Natural killer cell (primary cell): Measurements from ENCODE around the gene MCOLN2. TPM values are rescaled to one million over a fixed set of nuclear protein-coding genes. Genes with fewer than 3 reads are reported as not detected.
"Not testable (repeated sequence)": the region's sequence is repeated elsewhere in the genome, so short reads cannot be mapped to it uniquely, and the experiment has no call there.

Experiments used
- ATAC-seq, 3 donors: fragments of 150-1000 bp in 2 of 3; fragments of 200-7000 bp in 1 of 3; cut with Tn5 transposase; 1 replicate in 1 of 3; 2 replicates in 2 of 3; pipeline ENCODE4 v1.10.0; 2021; ENCODE audit warnings: mild to moderate bottlenecking in 2 of 3, moderate library complexity in 2 of 3
- DNase-seq, 2 donors: peaks; one replicate each; pipeline versions ENCODE4 v3.0.0 to v3.0.0-alpha.2; 2013 to 2021; ENCODE audit warnings: mixed read lengths in 1 of 2
- H3K27ac ChIP-seq: one replicate; pipeline ENCODE4 v1.5.1; 2013; ENCODE audit warnings: mild to moderate bottlenecking, low read length
- H3K27me3 ChIP-seq: one replicate; pipeline ENCODE4 v1.6.1; 2013; ENCODE audit warnings: low read length; ENCODE audit not compliant: control insufficient read depth, insufficient read depth
- H3K36me3 ChIP-seq: one replicate; pipeline ENCODE4 v1.6.1; 2013; ENCODE audit warnings: low read length; ENCODE audit not compliant: control insufficient read depth, insufficient read depth
- H3K4me1 ChIP-seq: one replicate; pipeline ENCODE4 v1.6.1; 2013; ENCODE audit warnings: low read length; ENCODE audit not compliant: control insufficient read depth, insufficient read depth
- H3K4me3 ChIP-seq: one replicate; pipeline ENCODE4 v1.5.1; 2013; ENCODE audit warnings: low read length
- H3K9me3 ChIP-seq: one replicate; pipeline ENCODE4 v1.6.1; 2013; ENCODE audit warnings: low read length; ENCODE audit not compliant: control insufficient read depth, insufficient read depth
- H3K27ac Mint-ChIP-seq, 2 donors: one replicate each; pipeline ENCODE4 v1.8.0; 2022; ENCODE audit warnings: mild to moderate bottlenecking in 2 of 2, mixed read lengths in 2 of 2, moderate library complexity in 1 of 2
- H3K27me3 Mint-ChIP-seq, 2 donors: one replicate each; pipeline ENCODE4 v1.8.0; 2022; ENCODE audit warnings: low read depth in 2 of 2, mixed read lengths in 2 of 2
- H3K36me3 Mint-ChIP-seq: one replicate; pipeline ENCODE4 v1.8.0; 2022; ENCODE audit warnings: mixed read lengths
- H3K4me1 Mint-ChIP-seq, 2 donors: one replicate each; pipeline ENCODE4 v1.8.0; 2022; ENCODE audit warnings: mixed read lengths in 2 of 2
- H3K4me3 Mint-ChIP-seq: one replicate; pipeline ENCODE4 v1.8.0; 2022; ENCODE audit warnings: mild to moderate bottlenecking, moderate library complexity, mixed read lengths
- H3K9me3 Mint-ChIP-seq, 2 donors: one replicate each; pipeline ENCODE4 v1.8.0; 2022; ENCODE audit warnings: mixed read lengths in 2 of 2
- CTCF ChIP-seq: fragments of 200-600 bp; IDR thresholded peaks from one replicate; pipeline ENCODE4 v1.8.0; 2022; ENCODE audit warnings: antibody characterized with exemption
- WGBS: methylation state at CpG from one replicate; pipeline ENCODE4 v1.1.7; 2013; ENCODE audit warnings: missing lambda C conversion rate; ENCODE audit not compliant: insufficient coverage; 5-methylcytosine and 5-hydroxymethylcytosine counted together
- intact Hi-C: fragments of 100-400 bp; cut with micrococcal nuclease; formaldehyde crosslinking; loops from one replicate; pipeline ENCODE4 v1.14.2; 2022
- total RNA-seq, 4 donors: library from RNA; stranded (reverse); fragments of 120-200 nt in 1 of 4; gene quantifications; one replicate each; pipeline versions ENCODE4 v1.2.3 to v1.2.4, GENCODE V29; 2013 to 2022

MCOLN2 gene
- total RNA-seq, 3 donors from 2014 or later (not counting 1 experiment from before 2014, with no cell fraction given), result 0.84 to 23.9 (median 3.8) TPM

- Mint-ChIP-seq H3K36me3 (no peaks in the 10 kb centered on the region), H3K27ac (no peak overlapping the region), H3K27me3 (peaks cover 14 to 17% of the 10 kb centered on the region in 2 donors), H3K4me1 (no peaks in the 10 kb centered on the region), H3K9me3 (no peaks in the 10 kb centered on the region), H3K4me3 (no peak overlapping the region)
- no peak overlapping the region for H3K4me3 ChIP-seq
- H3K4me1 ChIP-seq, result no peaks in the 10 kb centered on the region
- TF ChIP-seq CTCF, result no peak
- intact Hi-C loops, result no loop called here
- no peaks in the 10 kb centered on the region for H3K36me3 ChIP-seq
- no peak for ATAC-seq
- no peaks in the 10 kb centered on the region for H3K9me3 ChIP-seq
- 77% methylated on average over 3 of the region's 4 CpGs for WGBS
- no peaks in the 10 kb centered on the region for H3K27me3 ChIP-seq
- H3K27ac ChIP-seq, result no peak overlapping the region
- DNase-seq, result no peak
Measured at GRCh38 chr1:84913555-84913892, 83.4 kb downstream of the MCOLN2 start.

GRCh38 chr1:84912726-84913554 is 84.0 kb downstream of the MCOLN2 start:
- Histone ChIP-seq H3K9me3 (no peaks in the 10 kb centered on the region), H3K4me3 (no peak overlapping the region), H3K4me1 (no peaks in the 10 kb centered on the region), H3K27me3 (no peaks in the 10 kb centered on the region), H3K27ac (no peak overlapping the region), H3K36me3 (no peaks in the 10 kb centered on the region)
- ATAC-seq, result no peak
- Mint-ChIP-seq H3K27ac (no peak overlapping the region), H3K27me3 (peaks cover 11 to 20% of the 10 kb centered on the region in 2 donors), H3K9me3 (no peaks in the 10 kb centered on the region), H3K4me3 (no peak overlapping the region), H3K36me3 (no peaks in the 10 kb centered on the region), H3K4me1 (no peaks in the 10 kb centered on the region)
- intact Hi-C loops, result no loop called here
- no peak for TF ChIP-seq CTCF
- DNase-seq, result no peak
- WGBS, result 98% methylated on average over 2 of the region's 3 CpGs

GRCh38 chr1:84908746-84909464 is 88.0 kb downstream of the MCOLN2 start:
- peaks cover 18 to 28% of the 10 kb centered on the region in 2 donors for H3K27me3 Mint-ChIP-seq
- H3K27ac ChIP-seq, H3K27ac Mint-ChIP-seq, DNase-seq, H3K27me3 ChIP-seq, H3K4me1 Mint-ChIP-seq, H3K4me3 ChIP-seq, H3K4me1 ChIP-seq, H3K36me3 Mint-ChIP-seq, H3K9me3 Mint-ChIP-seq, intact Hi-C loops, H3K9me3 ChIP-seq, ATAC-seq, H3K36me3 ChIP-seq, H3K4me3 Mint-ChIP-seq: not testable (repeated sequence)
- 96% methylated on average over 2 of the region's 4 CpGs for WGBS

GRCh38 chr1:84907095-84907827 is 89.7 kb downstream of the MCOLN2 start:
- Mint-ChIP-seq H3K27me3 (peaks cover 18 to 31% of the 10 kb centered on the region in 2 donors), H3K4me3 (no peak overlapping the region), H3K27ac (no peak overlapping the region), H3K4me1 (no peaks in the 10 kb centered on the region), H3K9me3 (peaks cover under 1 to 1% of the 10 kb centered on the region in 2 donors), H3K36me3 (peaks cover 2% of the 10 kb centered on the region)
- peaks cover 5% of the 10 kb centered on the region for H3K9me3 ChIP-seq
- no peak for ATAC-seq
- no peak for TF ChIP-seq CTCF
- H3K4me1 ChIP-seq, result no peaks in the 10 kb centered on the region
- no peak overlapping the region for H3K4me3 ChIP-seq
- H3K27me3 ChIP-seq, result no peaks in the 10 kb centered on the region
- DNase-seq, result no peak
- intact Hi-C loops, result no loop called here
- H3K36me3 ChIP-seq, result no peaks in the 10 kb centered on the region
- WGBS, result 92% methylated on average over 6 of the region's 6 CpGs
- H3K27ac ChIP-seq, result no peak overlapping the region

- H3K9me3 Mint-ChIP-seq, H3K4me1 ChIP-seq, H3K4me3 Mint-ChIP-seq, H3K36me3 Mint-ChIP-seq, H3K27me3 ChIP-seq, intact Hi-C loops, H3K27ac ChIP-seq, H3K4me3 ChIP-seq, H3K4me1 Mint-ChIP-seq, H3K27ac Mint-ChIP-seq, DNase-seq, ATAC-seq, H3K36me3 ChIP-seq, H3K9me3 ChIP-seq: not testable (repeated sequence)
- H3K27me3 Mint-ChIP-seq, result peaks cover 15 to 29% of the 10 kb centered on the region in 2 donors
- 84% methylated on average over 7 of the region's 7 CpGs for WGBS
Measured at GRCh38 chr1:84902727-84903126, 94.2 kb downstream of the MCOLN2 start.
